HuH-7.5 (cell line): Measurements from ENCODE around the gene MFF.
"Not testable (repeated sequence)": the region's sequence is repeated elsewhere in the genome, so short reads cannot be mapped to it uniquely, and the experiment has no call there.

Source experiments
- DNase-seq: peaks from one replicate; pipeline ENCODE4 v3.0.0; 2011; ENCODE audit warnings: low spot score

The MFF gene

GRCh38 chr2:227377467-227378351 is 52.7 kb downstream of the MFF start:
- no peak for DNase-seq

GRCh38 chr2:227378371-227378782 is 53.3 kb downstream of the MFF start:
- DNase-seq = no peak

DNA sequence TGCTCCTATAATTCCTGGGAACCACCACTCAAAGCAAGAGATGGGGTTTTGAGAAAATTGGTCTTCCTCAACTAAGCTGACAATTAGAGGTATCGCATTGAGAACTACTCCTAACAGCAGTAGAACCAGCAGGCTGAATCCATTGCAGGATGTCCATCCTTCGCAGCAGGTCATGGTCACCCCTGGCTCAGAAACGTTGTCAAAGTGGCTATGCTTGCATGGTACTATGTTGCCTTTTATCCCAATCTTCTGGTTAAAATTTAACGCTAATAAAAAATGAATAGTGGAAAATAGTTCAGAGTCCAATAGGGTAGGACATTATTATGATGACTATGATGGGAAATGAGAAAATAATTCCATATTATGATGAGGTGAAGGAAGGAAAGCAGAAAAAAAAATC is 54.0 kb downstream of the MFF start, which contains the start of gene TM4SF20:
Gene TM4SF20, minus strand, starts transcription at position 212 of the 400 bp plus-strand sequence. Its CDS starts 38 bp downstream, at position 174.
- no peak for DNase-seq

- not testable (repeated sequence) for DNase-seq
These were observed 57.3 kb downstream of the MFF start for GRCh38 chr2:227382241-227382835.

- no peak for DNase-seq
These were observed 58.6 kb downstream of the MFF start for GRCh38 chr2:227383686-227384085.

DNA sequence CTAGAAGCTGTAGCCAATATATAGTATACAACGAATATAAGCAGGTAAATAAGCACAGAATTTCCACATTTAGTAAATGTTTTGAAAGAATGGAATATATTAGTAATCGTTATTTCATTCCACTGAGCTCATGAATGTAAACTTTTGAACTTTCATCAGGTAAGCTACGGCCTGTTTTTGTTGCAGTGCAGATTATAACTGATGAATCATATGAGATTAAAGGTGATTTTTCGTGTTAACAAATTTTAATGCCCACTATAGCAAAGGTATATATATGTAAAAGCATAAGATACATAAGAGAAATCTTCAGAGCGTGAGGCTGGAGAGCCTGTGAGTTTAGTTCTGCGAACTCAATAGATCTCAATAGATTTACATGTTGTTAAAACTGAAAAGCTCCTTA is 61.6 kb downstream of the MFF start:
- DNase-seq = no peak

GRCh38 chr2:227387583-227387982 is 62.5 kb downstream of the MFF start, which contains the start of gene SCYGR1:
Gene SCYGR1, minus strand, starts transcription at chr2:227387949. Its CDS starts 0 bp downstream, at chr2:227387949.
- DNase-seq = not testable (repeated sequence)

DNA sequence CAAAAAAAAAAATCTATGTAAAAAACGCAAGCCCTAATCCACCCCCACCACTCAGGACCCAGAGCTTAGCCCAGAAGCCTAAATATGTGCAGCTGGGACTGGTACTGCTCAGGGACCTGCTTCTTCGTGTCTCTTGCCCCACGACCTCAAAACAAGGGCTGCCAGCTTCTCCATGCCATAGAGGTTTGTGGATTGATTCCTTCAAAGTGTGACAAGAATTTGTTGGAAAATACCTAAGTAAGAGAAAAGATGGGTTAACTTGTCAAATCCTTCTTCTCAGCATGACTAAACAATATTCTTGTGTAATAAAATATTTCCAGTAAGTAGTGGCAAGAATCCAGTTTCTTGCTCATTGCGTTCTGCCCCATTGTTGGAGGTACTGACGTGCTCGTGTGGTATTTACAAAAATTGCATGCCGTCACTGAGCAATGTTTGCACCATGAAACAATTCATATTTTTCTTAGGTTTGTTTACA is 63.5 kb downstream of the MFF start:
- no peak for DNase-seq

DNA sequence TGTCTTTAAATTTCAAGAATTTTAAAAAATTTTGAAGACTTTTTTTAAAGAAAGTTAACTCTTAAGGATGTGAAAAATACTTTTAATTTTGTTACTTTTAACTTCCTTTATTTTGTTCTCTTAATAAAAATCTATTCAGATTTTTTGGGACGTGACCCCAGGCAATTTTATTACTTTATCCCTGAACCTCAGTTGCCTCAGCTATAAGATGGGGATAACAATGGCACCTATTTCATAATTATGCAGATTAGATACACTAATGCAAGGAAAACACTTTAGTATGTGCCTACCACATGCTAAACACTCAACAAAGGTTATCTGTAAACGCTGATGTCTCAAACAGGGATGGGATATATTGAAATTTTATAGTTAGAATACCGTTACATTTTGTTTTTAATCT is 64.2 kb downstream of the MFF start:
- DNase-seq = no peak

DNA sequence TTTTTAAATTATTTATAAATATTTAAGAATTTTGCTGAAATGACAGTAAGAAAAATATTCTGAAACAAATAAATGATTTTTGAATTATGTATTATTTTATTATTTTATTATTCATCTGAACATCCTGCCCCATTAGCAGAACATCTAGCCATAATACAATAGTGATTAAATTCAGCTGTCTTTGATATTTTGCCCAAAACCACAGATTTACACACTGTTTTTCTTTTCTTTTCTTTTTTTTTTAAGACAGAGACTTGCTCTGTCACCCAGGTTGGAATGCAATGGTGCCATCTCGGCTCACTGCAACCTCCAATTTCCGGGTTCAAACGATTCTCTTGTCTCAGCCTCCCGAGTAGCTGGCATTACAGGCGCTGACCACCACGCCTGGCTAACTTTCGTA is 64.6 kb downstream of the MFF start:
- no peak for DNase-seq

- DNase-seq = no peak
These were observed 65.6 kb downstream of the MFF start for GRCh38 chr2:227390468-227391256.

GRCh38 chr2:227394401-227394800 is 69.3 kb downstream of the MFF start:
- DNase-seq = no peak

DNA sequence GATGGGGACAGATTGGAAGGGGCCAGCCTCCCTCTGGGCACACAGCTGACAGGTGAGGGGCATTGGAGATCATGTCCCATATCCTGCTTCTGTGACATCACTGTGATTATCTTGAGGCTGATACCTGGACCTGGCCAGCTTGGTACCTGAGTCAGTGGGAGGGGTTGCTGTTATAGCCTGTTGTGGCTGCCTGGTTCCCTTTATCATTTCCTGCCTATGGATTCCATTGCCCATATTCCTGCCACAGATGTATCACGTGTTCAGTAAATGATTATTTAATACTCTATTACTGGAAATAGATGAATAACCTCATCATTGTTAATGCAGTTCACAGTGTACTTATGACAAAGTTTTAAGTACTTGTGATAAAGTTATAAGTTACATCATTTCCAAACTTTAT is 70.5 kb downstream of the MFF start:
- DNase-seq = no peak

DNA sequence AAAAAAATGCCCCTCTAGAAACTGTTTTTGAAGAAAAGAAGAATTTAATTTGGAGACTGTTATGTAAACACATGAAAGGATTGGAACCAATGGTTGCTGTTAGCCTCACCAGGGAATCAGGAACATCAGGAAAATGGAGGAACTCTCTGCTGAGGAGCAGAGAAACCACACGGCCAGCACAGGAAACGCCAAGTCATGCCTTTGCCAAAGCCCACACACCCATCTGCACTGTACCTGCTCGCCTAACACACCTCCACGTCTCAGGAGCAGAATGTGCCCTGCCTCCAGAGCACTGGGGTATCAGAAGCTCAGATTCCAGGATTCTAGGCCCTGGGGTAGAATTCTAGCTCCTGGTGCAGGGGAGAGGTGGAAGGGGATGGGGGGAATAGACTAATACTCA is 72.5 kb downstream of the MFF start:
- no peak for DNase-seq

DNA sequence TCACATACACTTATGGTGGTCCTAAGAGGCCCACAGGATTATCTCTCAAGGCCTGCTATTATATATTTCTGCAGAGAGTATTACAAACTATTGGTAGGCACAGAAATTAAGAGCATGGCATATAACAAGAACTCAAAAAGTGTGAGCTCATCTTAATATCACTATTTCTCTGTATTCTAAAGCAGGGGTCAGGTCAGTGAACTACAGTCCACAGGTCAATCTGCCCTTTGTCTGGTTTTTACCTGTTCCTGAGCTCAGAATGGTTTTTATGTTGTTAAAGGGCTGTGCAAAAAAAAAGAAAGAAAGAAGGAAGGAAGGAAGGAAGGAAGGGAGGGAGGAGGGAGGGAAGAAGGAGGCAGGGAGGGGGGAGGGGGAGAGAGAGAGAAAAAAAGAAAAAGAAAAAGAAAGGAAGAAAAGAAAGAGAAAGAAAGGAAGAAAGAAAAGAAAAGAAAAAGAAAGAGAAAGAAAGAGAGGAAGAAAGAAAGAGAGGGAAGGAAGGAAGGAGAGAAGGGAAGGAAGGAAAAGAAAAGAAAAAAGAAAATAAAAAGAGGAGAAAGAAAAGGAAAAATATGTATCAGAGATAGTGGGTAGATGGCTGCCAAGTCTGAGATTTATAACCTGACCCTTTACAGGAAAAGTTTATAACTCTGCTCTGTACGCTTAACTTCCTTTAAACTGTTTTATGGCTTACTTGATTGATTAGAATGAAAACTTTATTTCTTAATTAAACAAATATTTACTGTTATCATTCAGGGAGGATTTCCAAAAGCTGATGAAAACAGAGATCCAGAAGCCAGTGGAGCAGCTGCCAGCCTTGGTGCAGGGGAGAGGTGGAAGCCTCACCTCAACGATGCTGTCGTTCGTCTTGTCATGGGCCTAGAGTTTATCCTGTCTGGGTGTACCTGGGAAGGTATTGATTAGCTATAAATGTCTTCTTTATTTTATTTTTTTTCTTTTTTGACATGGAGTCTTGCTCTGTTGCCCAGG is 73.9 kb downstream of the MFF start:
- DNase-seq = no peak

GRCh38 chr2:227401550-227401949 is 76.5 kb downstream of the MFF start:
- no peak for DNase-seq

DNA sequence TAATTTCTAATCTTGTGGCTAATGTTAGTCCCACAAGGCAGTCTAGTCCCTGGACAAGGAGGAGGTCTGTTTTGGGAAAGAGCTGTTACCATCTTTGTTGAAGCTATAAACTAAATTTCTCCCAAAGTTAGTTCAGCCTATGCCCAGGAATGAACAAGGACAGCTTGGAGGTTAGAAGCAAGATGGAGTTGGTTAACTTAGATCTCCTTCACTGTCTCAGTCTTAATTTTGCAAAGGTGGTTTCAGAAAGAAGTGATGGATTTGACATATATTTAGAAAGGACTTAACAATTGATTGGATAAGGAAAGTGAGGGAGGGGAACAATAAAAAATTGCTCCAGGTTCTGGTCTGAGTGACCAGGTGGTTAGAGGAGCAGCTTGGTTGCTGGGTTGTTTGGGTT is 77.3 kb downstream of the MFF start:
- DNase-seq = no peak

GRCh38 chr2:227402959-227403358 is 77.9 kb downstream of the MFF start:
- DNase-seq = no peak

GRCh38 chr2:227404585-227405271 is 79.7 kb downstream of the MFF start:
- no peak for DNase-seq

- peak; percentile 77 for DNase-seq
These were observed 81.4 kb downstream of the MFF start for GRCh38 chr2:227406177-227407031.
